Measurements from ENCODE around the gene PIAS4. TPM values are rescaled to one million over a fixed set of nuclear protein-coding genes. Genes with fewer than 3 reads are reported as not detected.

PIAS4 gene
- total and polyA plus RNA-seq, 7 donors: 7.2 to 29.9 (median 18.6) TPM

- WGBS, 2 donors: 91 to 92% methylated on average over 16 of the region's 16 CpGs
- H3K4me3 ChIP-seq: no peak overlapping the region
- intact Hi-C loops (cut with DNase I): no loop called here
- H3K27ac ChIP-seq: no peak overlapping the region
- no peaks in the 10 kb centered on the region for H3K9me3 ChIP-seq
- DNase-seq: no peak
- H3K36me3 ChIP-seq: peaks cover 25 to 86% (median 36%) of the 10 kb centered on the region in 4 donors
- TF ChIP-seq, protein P1, sequence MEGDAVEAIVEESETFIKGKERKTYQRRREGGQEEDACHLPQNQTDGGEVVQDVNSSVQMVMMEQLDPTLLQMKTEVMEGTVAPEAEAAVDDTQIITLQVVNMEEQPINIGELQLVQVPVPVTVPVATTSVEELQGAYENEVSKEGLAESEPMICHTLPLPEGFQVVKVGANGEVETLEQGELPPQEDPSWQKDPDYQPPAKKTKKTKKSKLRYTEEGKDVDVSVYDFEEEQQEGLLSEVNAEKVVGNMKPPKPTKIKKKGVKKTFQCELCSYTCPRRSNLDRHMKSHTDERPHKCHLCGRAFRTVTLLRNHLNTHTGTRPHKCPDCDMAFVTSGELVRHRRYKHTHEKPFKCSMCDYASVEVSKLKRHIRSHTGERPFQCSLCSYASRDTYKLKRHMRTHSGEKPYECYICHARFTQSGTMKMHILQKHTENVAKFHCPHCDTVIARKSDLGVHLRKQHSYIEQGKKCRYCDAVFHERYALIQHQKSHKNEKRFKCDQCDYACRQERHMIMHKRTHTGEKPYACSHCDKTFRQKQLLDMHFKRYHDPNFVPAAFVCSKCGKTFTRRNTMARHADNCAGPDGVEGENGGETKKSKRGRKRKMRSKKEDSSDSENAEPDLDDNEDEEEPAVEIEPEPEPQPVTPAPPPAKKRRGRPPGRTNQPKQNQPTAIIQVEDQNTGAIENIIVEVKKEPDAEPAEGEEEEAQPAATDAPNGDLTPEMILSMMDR (IDR thresholded peaks at IDR 0.05): no peak
- TF ChIP-seq POLR2A (IDR thresholded peaks at IDR 0.05) (no peak), EP300 (IDR thresholded peaks at IDR 0.05) (no peak), POLR2AphosphoS5 (IDR thresholded peaks at IDR 0.05) (no peak)
- H3K27me3 ChIP-seq: no peaks in the 10 kb centered on the region
- H3K4me1 ChIP-seq: peaks cover 0 to 1% (median 0%) of the 10 kb centered on the region in 4 donors
Observed at GRCh38 chr19:4027146-4027545, 19.6 kb downstream of the PIAS4 start.

DNA sequence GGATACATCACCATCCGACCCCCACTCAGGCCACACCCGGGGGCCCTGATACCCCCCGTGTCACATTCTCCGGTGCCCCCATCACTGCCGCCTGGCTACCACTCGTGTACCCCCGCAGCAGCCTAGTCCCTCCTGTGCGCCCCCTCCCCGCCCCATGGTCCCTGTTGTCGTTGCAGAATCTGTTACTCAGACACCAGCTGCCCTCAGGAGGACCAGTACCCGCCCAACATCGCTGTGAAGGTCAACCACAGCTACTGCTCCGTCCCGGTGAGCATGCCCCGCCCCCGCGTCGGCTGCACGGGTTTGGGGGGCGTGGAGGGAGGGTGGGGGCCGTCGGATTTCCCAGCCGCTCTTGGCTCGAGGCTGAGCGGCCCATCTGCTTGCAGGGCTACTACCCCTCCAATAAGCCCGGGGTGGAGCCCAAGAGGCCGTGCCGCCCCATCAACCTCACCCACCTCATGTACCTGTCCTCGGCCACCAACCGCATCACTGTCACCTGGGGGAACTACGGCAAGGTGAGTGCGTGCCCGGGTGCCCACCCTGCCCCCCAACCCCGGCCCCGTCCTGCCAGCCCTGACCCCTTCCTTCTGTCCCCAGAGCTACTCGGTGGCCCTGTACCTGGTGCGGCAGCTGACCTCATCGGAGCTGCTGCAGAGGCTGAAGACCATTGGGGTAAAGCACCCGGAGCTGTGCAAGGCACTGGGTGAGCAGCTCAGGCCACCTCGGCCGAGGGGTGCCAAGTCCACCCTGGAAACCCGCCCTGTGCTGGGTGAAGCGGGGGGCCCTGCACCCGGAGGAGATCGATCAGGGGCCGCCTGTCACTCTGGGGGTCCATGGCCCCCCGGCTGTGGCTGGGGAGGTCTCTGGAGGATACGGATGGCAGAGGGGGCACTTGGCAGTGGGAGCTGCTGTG is 21.1 kb downstream of the PIAS4 start:
- H3K9me3 ChIP-seq: no peaks in the 10 kb centered on the region
- no peak for TF ChIP-seq EP300 (IDR thresholded peaks at IDR 0.05)
- TF ChIP-seq POLR2A (IDR thresholded peaks at IDR 0.05): no peak
- TF ChIP-seq POLR2AphosphoS5 (IDR thresholded peaks at IDR 0.05): no peak
- TF ChIP-seq, protein P1 (IDR thresholded peaks at IDR 0.05): no peak
- H3K4me1 ChIP-seq: peaks cover 0 to 7% (median 2%) of the 10 kb centered on the region in 4 donors
- intact Hi-C loops (cut with DNase I): no loop called here
- DNase-seq: no peak
- 93 to 94% methylated on average over 48 of the region's 48 CpGs for WGBS, 2 donors
- no peak overlapping the region for H3K4me3 ChIP-seq
- H3K27ac ChIP-seq: no peak overlapping the region
- peaks cover 31 to 97% (median 43%) of the 10 kb centered on the region in 4 donors for H3K36me3 ChIP-seq
- H3K27me3 ChIP-seq: no peaks in the 10 kb centered on the region

DNA sequence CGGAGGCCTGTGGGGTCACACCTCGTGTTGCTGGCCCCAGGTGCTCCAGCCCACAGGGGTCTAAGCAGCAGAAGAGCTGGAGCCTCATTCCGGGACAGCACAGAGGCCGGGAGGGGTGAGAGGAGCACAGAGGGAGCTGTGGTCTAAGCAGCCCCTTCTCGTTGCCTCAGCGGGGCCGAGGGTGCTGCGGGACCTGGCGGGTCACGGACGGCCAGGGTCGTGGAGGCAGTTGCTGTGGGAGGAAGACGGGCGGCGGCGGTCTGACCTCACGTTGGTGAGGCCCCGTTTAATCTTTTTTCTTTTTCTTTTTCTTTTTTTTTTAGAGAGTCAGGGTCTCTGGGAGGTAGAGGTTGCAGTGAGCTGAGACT is 21.7 kb downstream of the PIAS4 start:
- Histone ChIP-seq H3K4me1 (peaks cover 0 to 7% (median 2%) of the 10 kb centered on the region in 4 donors), H3K27me3 (no peaks in the 10 kb centered on the region), H3K4me3 (no peak overlapping the region), H3K9me3 (no peaks in the 10 kb centered on the region), H3K27ac (no peak overlapping the region), H3K36me3 (peaks cover 38 to 97% (median 47%) of the 10 kb centered on the region in 4 donors)
- TF ChIP-seq, protein P1 (IDR thresholded peaks at IDR 0.05): no peak
- no peak for TF ChIP-seq EP300 (IDR thresholded peaks at IDR 0.05)
- TF ChIP-seq POLR2A (IDR thresholded peaks at IDR 0.05): no peak
- no peak for TF ChIP-seq POLR2AphosphoS5 (IDR thresholded peaks at IDR 0.05)
- 95% methylated on average over 18 of the region's 18 CpGs for WGBS, 2 donors
- intact Hi-C loops (cut with DNase I): no loop called here
- no peak for DNase-seq

- Histone ChIP-seq H3K27ac (no peak overlapping the region), H3K4me3 (no peak overlapping the region), H3K36me3 (peaks cover 39 to 97% (median 47%) of the 10 kb centered on the region in 4 donors)
Observed at GRCh38 chr19:4030552-4030951, 23.0 kb downstream of the PIAS4 start.

More at GRCh38 chr19:4030552-4030951, 23.0 kb downstream of the PIAS4 start:
- no peak for TF ChIP-seq POLR2AphosphoS5 (IDR thresholded peaks at IDR 0.05)
- TF ChIP-seq EP300 (IDR thresholded peaks at IDR 0.05): no peak
- no peak for TF ChIP-seq POLR2A (IDR thresholded peaks at IDR 0.05)
- TF ChIP-seq, protein P1 (IDR thresholded peaks at IDR 0.05): no peak
- Histone ChIP-seq H3K4me1 (peaks cover 0 to 7% (median 2%) of the 10 kb centered on the region in 4 donors), H3K9me3 (no peaks in the 10 kb centered on the region), H3K27me3 (no peaks in the 10 kb centered on the region)
- no peak for DNase-seq
- intact Hi-C loops (cut with DNase I): no loop called here
- 96 to 98% methylated on average over 6 of the region's 6 CpGs for WGBS, 2 donors
